ENCODE measurements around the gene HES6. TPM values are rescaled to one million over a fixed set of nuclear protein-coding genes. Genes with fewer than 3 reads are reported as not detected.

Gene HES6
- total RNA-seq, 4 donors from 2014 or later = 10.9 to 49.1 (median 27.2) TPM

- in situ Hi-C loops (cut with MboI; ENCODE audit: low sequenced_read_pairs in 4 of 4) = loop anchor here in 2 of 4 donors (25.0 kb wide), 2 partner anchors 293 to 393 kb away; partner anchors contain the start of genes RAMP1 (in 1 of the 2) and UBE2F (in 1 of the 2)
These were observed 15.3 kb upstream of the HES6 start for GRCh38 chr2:238255151-238255551.

DNA sequence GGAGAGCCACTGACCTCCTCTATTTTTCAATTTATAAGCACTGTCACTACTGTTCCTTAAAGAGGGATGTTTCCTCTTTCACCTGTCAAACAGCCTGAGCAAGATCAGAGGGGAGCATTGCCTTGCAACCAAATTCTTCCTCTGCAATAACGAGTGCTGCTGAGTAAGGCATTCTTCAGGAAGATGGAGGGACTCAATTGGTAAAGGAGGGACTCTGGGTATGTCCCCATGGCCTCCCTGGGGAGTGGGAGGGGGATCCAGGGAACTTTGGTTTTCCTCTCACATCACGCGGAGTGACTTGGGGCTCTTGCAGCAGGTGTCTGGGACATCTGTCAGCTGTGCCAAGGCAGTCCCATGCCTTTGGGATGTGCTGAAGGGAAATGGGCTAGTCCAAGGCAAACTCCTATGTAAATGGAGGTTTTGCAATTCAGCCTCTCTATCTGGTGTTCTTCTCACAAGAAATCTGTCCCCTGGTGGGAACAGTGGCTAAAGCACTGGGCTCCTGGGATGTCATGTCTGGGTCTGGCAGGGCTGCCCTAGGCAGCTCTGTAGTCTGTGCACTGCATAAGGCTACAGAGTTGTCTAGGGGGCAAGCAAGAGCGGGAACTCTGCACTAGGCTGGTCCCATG is 14.4 kb upstream of the HES6 start:
- Histone ChIP-seq H3K9me3 (no peaks in the 10 kb centered on the region), H3K36me3 (peaks cover 10 to 75% of the 10 kb centered on the region in 2 donors), H3K27me3 (no peaks in the 10 kb centered on the region), H3K27ac (no peak overlapping the region), H3K4me3 (no peak overlapping the region), H3K4me1 (peaks cover 6 to 8% of the 10 kb centered on the region in 2 donors)
- ATAC-seq = no peak
- intact Hi-C loops (cut with DNase I; ENCODE audit: low total_unique reads) = no loop called here
- in situ Hi-C loops (cut with MboI; ENCODE audit: low sequenced_read_pairs in 4 of 4) = loop anchor here in 2 of 4 donors (25.0 kb wide), 2 partner anchors 292 to 392 kb away; partner anchors contain the start of genes RAMP1 (in 1 of the 2) and UBE2F (in 1 of the 2)
- TF ChIP-seq CTCF (IDR thresholded peaks at IDR 0.05 in 4 of 5, conservative IDR thresholded peaks at IDR 0.05 in 1 of 5) = no peak
- TF ChIP-seq POLR2A (IDR thresholded peaks at IDR 0.05) = no peak
- DNase-seq = no peak

More at GRCh38 chr2:238255151-238255551, 15.3 kb upstream of the HES6 start:
- Histone ChIP-seq H3K4me3 (no peak overlapping the region), H3K4me1 (peaks cover 0 to 6% of the 10 kb centered on the region in 2 donors), H3K27me3 (no peaks in the 10 kb centered on the region), H3K36me3 (peaks cover 10 to 82% of the 10 kb centered on the region in 2 donors), H3K9me3 (no peaks in the 10 kb centered on the region), H3K27ac (no peak overlapping the region)
- no peak for DNase-seq
- TF ChIP-seq POLR2A (IDR thresholded peaks at IDR 0.05) (no peak), CTCF (IDR thresholded peaks at IDR 0.05 in 4 of 5, conservative IDR thresholded peaks at IDR 0.05 in 1 of 5) (no peak)
- intact Hi-C loops (cut with DNase I; ENCODE audit: low total_unique reads) = no loop called here
- ATAC-seq = no peak

DNA sequence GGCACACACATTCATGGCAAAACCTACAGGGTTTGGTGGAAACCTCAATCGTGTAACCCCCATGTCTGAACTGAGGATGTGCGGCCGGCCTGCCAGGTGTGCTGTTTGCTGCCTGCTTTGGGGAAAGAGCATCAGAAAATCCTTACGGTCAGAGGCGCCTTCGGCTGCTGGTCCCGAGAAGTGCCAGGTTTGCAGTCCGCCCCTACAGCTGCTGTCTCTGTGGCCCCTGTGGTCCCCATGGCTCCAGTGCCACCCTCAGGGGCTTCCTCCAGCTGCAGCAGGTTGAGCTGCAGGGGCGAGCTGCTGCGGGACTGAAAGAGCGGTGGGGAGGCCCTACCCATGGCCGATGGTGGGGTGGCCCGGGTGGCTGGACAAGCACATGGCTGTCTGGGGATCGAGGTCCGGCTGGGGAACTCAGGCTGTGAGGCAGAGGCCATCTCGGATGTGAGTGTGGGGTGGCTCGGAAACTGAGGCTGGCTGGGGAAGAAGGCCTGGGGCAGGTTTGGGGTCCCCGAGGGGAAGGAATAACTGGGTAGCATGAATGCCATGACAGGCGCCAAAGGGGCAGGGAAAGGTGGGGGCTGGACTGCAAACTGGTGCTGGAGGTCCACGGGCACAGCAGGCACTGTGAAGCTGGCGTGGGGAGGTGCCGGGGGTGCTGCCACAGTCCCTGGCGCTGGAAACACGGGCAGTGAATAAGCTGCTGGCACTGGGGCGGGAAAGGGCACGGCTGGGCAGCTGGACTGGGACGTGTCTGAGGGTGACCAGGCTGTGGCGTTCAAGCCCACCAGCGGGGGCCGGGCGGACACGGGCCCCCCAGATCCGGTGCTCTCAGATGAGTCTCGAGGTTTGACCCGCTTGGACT is 13.2 kb upstream of the HES6 start:
- H3K4me3 ChIP-seq = no peak overlapping the region
- intact Hi-C loops (cut with DNase I; ENCODE audit: low total_unique reads) = no loop called here
- no peak overlapping the region for H3K27ac ChIP-seq
- H3K36me3 ChIP-seq = peaks cover 8 to 64% of the 10 kb centered on the region in 2 donors
- no peaks in the 10 kb centered on the region for H3K27me3 ChIP-seq
- DNase-seq = no peak
- H3K4me1 ChIP-seq = peaks cover 11 to 13% of the 10 kb centered on the region in 2 donors
- TF ChIP-seq CTCF (IDR thresholded peaks at IDR 0.05 in 4 of 5, conservative IDR thresholded peaks at IDR 0.05 in 1 of 5) (no peak), POLR2A (IDR thresholded peaks at IDR 0.05) (no peak)
- no peak for ATAC-seq
- H3K9me3 ChIP-seq = no peaks in the 10 kb centered on the region
- in situ Hi-C loops (cut with MboI; ENCODE audit: low sequenced_read_pairs in 4 of 4) = loop anchor here in 2 of 4 donors (25.0 kb wide), 2 partner anchors 291 to 391 kb away; partner anchors contain the start of genes RAMP1 (in 1 of the 2) and UBE2F (in 1 of the 2)

- TF ChIP-seq POLR2A (IDR thresholded peaks at IDR 0.05) (no peak), CTCF (IDR thresholded peaks at IDR 0.05 in 4 of 5, conservative IDR thresholded peaks at IDR 0.05 in 1 of 5) (no peak)
- in situ Hi-C loops (cut with MboI; ENCODE audit: low sequenced_read_pairs in 4 of 4) = loop anchor here in 2 of 4 donors (25.0 kb wide), 2 partner anchors 290 to 390 kb away; partner anchors contain the start of genes RAMP1 (in 1 of the 2) and UBE2F (in 1 of the 2)
- H3K9me3 ChIP-seq = no peaks in the 10 kb centered on the region
- H3K36me3 ChIP-seq = peaks cover 4 to 57% of the 10 kb centered on the region in 2 donors
- H3K4me3 ChIP-seq = no peak overlapping the region
- H3K27ac ChIP-seq = no peak overlapping the region
- intact Hi-C loops (cut with DNase I; ENCODE audit: low total_unique reads) = no loop called here
- no peak for ATAC-seq
- H3K27me3 ChIP-seq = no peaks in the 10 kb centered on the region
- DNase-seq = no peak
- H3K4me1 ChIP-seq = peaks cover 17 to 23% of the 10 kb centered on the region in 2 donors
These were observed 12.1 kb upstream of the HES6 start for GRCh38 chr2:238251986-238252385.

All from gastrocnemius medialis (tissue), 4 donors.